GM13976 (cell line): Measurements from ENCODE around the gene DHFR2.
A peak's percentile ranks its signal among the peaks of the same experiment; 100 is the strongest.
"Not testable (repeated sequence)": the region's sequence is repeated elsewhere in the genome, so short reads cannot be mapped to it uniquely, and the experiment has no call there.

Experiments
- DNase-seq: peaks from one replicate; pipeline ENCODE4 v3.0.0; 2012; ENCODE audit warnings: low spot score
- in situ Hi-C: fragments of 300-500 bp; cut with MboI; formaldehyde crosslinking; loops from one replicate; pipeline ENCODE4 v1.12.0; 2022; ENCODE audit warnings: low sequenced_read_pairs, mixed read lengths, inconsistent platforms; ENCODE audit not compliant: unreplicated experiment
- TF ChIP-seq, protein P1 (sequence below): IDR thresholded peaks from 2 replicates; pipeline ENCODE4 v1.5.1; 2012; ENCODE audit warnings: borderline replicate concordance, mild to moderate bottlenecking; ENCODE audit not compliant: insufficient read depth; ENCODE audit errors: extremely low read depth, missing control alignments, control extremely low read depth

DHFR2 gene

DNA sequence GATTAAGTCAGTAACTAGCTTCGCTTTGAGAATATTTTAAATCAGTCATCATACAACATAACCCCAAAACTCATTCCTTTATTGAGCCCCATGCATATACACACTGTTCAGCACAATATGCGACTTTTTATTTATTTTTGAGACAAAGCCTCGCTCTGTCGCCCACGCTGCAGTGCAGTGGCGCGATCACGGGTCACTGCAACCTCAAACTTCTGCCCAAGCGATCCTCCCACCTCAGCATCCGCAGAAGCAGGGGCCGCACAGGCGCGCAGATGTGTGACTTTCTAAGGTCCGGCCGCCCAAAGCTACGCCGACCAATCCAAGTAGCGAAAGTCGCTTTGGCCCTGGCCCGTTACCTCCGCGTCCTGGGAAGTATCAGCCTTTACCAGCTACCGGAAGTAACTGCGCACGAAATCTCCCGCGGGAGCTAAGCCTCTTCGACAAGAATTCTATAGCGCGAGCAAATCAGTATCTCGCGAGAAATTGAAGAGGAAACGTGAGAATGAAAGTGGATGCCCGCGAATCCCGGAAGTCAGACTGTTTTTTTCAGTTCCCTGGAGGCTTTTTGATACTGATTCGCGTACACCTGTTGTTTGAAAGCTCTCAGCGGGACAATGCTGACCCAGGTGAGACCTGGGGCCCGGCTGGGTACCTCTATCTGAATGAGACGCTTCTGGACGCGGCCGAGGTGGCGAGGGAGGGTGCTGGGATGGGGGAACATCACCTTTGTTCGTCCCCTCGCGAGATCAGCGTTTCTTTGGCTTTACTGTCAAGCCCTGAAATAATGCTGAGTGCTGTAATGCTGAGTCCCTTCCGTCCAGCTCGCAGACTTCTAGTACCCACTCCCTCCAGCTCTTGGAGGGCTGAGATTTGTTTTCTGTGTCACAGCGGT lies at the start of gene DHFR2, which contains the start of gene NSUN3:
Gene DHFR2, minus strand, starts transcription at position 404 of the 892 bp plus-strand sequence. CDS start 1,405 bp downstream, outside the sequence.
Gene NSUN3, plus strand, starts transcription at position 549 of the 892 bp plus-strand sequence. Its CDS starts 66 bp downstream, at position 615.
- in situ Hi-C loops = no loop called here
- TF ChIP-seq, protein P1, sequence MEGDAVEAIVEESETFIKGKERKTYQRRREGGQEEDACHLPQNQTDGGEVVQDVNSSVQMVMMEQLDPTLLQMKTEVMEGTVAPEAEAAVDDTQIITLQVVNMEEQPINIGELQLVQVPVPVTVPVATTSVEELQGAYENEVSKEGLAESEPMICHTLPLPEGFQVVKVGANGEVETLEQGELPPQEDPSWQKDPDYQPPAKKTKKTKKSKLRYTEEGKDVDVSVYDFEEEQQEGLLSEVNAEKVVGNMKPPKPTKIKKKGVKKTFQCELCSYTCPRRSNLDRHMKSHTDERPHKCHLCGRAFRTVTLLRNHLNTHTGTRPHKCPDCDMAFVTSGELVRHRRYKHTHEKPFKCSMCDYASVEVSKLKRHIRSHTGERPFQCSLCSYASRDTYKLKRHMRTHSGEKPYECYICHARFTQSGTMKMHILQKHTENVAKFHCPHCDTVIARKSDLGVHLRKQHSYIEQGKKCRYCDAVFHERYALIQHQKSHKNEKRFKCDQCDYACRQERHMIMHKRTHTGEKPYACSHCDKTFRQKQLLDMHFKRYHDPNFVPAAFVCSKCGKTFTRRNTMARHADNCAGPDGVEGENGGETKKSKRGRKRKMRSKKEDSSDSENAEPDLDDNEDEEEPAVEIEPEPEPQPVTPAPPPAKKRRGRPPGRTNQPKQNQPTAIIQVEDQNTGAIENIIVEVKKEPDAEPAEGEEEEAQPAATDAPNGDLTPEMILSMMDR = no peak
- peak; percentile 81 for DNase-seq

DNA sequence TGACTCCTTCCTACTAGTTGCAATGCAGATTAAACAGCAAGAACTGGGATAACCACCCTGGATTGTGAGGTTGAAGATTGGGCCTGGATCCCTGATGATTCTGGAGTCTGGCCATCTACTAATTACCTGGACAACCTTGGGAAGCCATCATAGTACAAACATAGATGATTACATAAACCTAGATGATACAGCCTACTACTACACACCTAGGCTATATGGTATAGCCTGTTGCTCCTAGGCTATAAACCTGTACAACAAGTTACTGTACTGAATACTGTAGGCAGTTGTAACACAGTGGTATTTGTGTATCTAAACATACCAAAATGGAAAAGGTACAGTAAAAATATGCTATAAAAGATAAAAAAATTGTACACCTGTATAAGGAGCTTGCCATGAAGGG lies 48.1 kb upstream of the DHFR2 start:
- DNase-seq = no peak
- TF ChIP-seq, protein P1 = no peak
- in situ Hi-C loops = no loop called here

GRCh38 chr3:94110232-94110631 lies 47.5 kb upstream of the DHFR2 start:
- in situ Hi-C loops, DNase-seq: not testable (repeated sequence)

- no peak for DNase-seq
- in situ Hi-C loops = no loop called here
- TF ChIP-seq, protein P1 = no peak
These were observed 43.6 kb upstream of the DHFR2 start for GRCh38 chr3:94106268-94106667.

- in situ Hi-C loops = no loop called here
- DNase-seq = no peak
- TF ChIP-seq, protein P1 = no peak
These were observed 39.1 kb upstream of the DHFR2 start for GRCh38 chr3:94101860-94102259.

DNA sequence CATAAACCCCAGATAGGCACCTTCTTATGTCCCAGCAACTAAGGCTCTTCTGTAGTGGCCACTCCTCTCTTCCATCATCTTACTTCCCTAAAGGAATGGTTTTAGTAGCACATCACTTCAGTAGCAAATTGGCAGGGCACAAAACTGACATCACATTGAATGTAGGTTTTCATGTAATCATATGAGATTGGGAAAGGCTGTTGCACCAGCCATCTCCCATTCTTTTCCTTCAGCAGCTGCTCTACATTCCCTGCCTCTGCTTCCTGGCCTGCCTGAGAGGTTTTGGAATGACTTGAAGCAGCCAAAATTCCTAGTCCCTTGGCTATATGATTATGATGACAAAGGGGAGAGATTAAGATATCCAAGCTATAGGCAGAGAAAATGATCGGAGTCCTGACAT lies 36.6 kb upstream of the DHFR2 start:
- DNase-seq = no peak
- in situ Hi-C loops = no loop called here
- TF ChIP-seq, protein P1 = no peak

DNA sequence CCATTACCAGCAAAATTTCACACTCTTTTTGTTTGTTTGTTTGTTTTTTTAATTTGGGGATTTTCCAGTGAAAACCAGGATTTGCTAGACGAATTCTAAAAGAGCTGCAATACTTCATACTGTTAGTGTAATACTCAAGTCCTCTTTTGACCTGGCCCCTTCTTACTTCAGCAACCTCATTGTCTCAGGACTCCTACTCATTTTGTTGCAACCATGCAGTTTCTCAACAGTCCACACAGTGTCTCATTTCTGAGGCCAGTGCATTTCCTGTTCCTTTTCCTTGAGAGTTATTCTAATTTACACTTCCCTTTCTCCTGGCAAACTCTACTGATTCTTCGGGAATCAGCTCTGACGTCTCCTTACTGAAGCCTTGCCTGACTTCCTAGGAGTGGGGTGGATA lies 35.7 kb upstream of the DHFR2 start:
- no peak for DNase-seq
- TF ChIP-seq, protein P1 = no peak
- in situ Hi-C loops = no loop called here
